ENCODE results near the gene TNFAIP8L2. TPM values are rescaled to one million over a fixed set of nuclear protein-coding genes. Genes with fewer than 3 reads are reported as not detected.

Gene TNFAIP8L2
- total RNA-seq, 1 donor from 2014 or later = 10.3 TPM

- H3K4me3 ChIP-seq = peak overlapping the region; percentile 73
- H3K4me1 ChIP-seq = peaks cover 16% of the 10 kb centered on the region
- H3K27ac ChIP-seq = peak overlapping the region; percentile 78
- no peaks in the 10 kb centered on the region for H3K27me3 ChIP-seq
- DNase-seq (no peak), ATAC-seq (peak; percentile 1)
- H3K9me3 ChIP-seq = no peaks in the 10 kb centered on the region
- TF ChIP-seq CTCF (IDR thresholded peaks at IDR 0.05) = no peak
- intact Hi-C loops (cut with DNase I) = no loop called here
- peaks cover 35% of the 10 kb centered on the region for H3K36me3 ChIP-seq
Measured at GRCh38 chr1:151166505-151166956, 10.1 kb downstream of the TNFAIP8L2 start.

- peaks cover 16% of the 10 kb centered on the region for H3K4me1 ChIP-seq
- no peak for TF ChIP-seq CTCF (IDR thresholded peaks at IDR 0.05)
- H3K27me3 ChIP-seq = no peaks in the 10 kb centered on the region
- no peaks in the 10 kb centered on the region for H3K9me3 ChIP-seq
- H3K27ac ChIP-seq = no peak overlapping the region
- intact Hi-C loops (cut with DNase I) = no loop called here
- H3K36me3 ChIP-seq = peaks cover 35% of the 10 kb centered on the region
- no peak for ATAC-seq
- DNase-seq = no peak
- H3K4me3 ChIP-seq = no peak overlapping the region
Measured at GRCh38 chr1:151167116-151167515, 10.7 kb downstream of the TNFAIP8L2 start.

- intact Hi-C loops (cut with DNase I) = no loop called here
- Histone ChIP-seq H3K4me3 (no peak overlapping the region), H3K36me3 (peaks cover 57% of the 10 kb centered on the region), H3K9me3 (no peaks in the 10 kb centered on the region), H3K4me1 (peaks cover 11% of the 10 kb centered on the region), H3K27me3 (no peaks in the 10 kb centered on the region), H3K27ac (no peak overlapping the region)
- TF ChIP-seq CTCF (IDR thresholded peaks at IDR 0.05) = no peak
- ATAC-seq = no peak
- DNase-seq = no peak
Measured at GRCh38 chr1:151171190-151171589, 14.7 kb downstream of the TNFAIP8L2 start.

GRCh38 chr1:151175041-151175741, 18.7 kb downstream of the TNFAIP8L2 start:
- ATAC-seq = no peak
- no peak overlapping the region for H3K4me3 ChIP-seq
- intact Hi-C loops (cut with DNase I) = no loop called here
- no peak for DNase-seq
- no peak for TF ChIP-seq CTCF (IDR thresholded peaks at IDR 0.05)
- H3K27ac ChIP-seq = no peak overlapping the region
- H3K27me3 ChIP-seq = no peaks in the 10 kb centered on the region
- no peaks in the 10 kb centered on the region for H3K4me1 ChIP-seq
- H3K9me3 ChIP-seq = no peaks in the 10 kb centered on the region
- H3K36me3 ChIP-seq = peaks cover 68% of the 10 kb centered on the region

GRCh38 chr1:151175863-151176262, 19.4 kb downstream of the TNFAIP8L2 start, which contains the start of gene TMOD4:
TSS of gene TMOD4 (minus strand) at chr1:151175981. CDS start at chr1:151174875, 1,106 bp downstream.
- DNase-seq (no peak), ATAC-seq (peak; percentile 70)
- intact Hi-C loops (cut with DNase I) = no loop called here
- H3K27ac ChIP-seq = no peak within 1 kb of the TSS
- H3K9me3 ChIP-seq = no peaks in the 10 kb centered on the region
- no peaks in the 10 kb centered on the region for H3K27me3 ChIP-seq
- no peaks in the 10 kb centered on the region for H3K4me1 ChIP-seq
- peak; percentile 36 for TF ChIP-seq CTCF (IDR thresholded peaks at IDR 0.05)
- H3K36me3 ChIP-seq = peaks cover 69% of the 10 kb centered on the region
- no peak within 1 kb of the TSS for H3K4me3 ChIP-seq

All from upper lobe of right lung (tissue), 1 donor.